K562 (cell line): ENCODE results near the gene SPPL3. TPM values are rescaled to one million over a fixed set of nuclear protein-coding genes. Genes with fewer than 3 reads are reported as not detected.

Source experiments
- ARID1B ChIP-seq: fragments of 450-650 bp; IDR thresholded peaks from 2 replicates; pipeline ENCODE4 v1.6.1; 2016; ENCODE audit warnings: antibody characterized with exemption, mild to moderate bottlenecking, inconsistent platforms
- BRF1 ChIP-seq: IDR thresholded peaks from 3 replicates; pipeline ENCODE4 v1.6.1; 2011; ENCODE audit warnings: borderline replicate concordance, mild to moderate bottlenecking; ENCODE audit not compliant: insufficient read length; ENCODE audit errors: extremely low read depth
- ESRRB ChIP-seq: fragments of 250-450 bp; sonication (Bioruptor Pico); IDR thresholded peaks from 2 replicates; pipeline ENCODE4 v1.5.0; 2020; ENCODE audit warnings: mild to moderate bottlenecking, moderate library complexity, borderline replicate concordance
- ETS2 ChIP-seq: IDR thresholded peaks from 2 replicates; pipeline ENCODE4 v1.6.1; 2016; ENCODE audit warnings: borderline replicate concordance, missing genetic modification characterization, mild to moderate bottlenecking, moderate library complexity, missing compliant biosample characterization; ENCODE audit not compliant: poor library complexity, severe bottlenecking
- JUNB ChIP-seq: fragments of 450-650 bp; formaldehyde crosslinking; conservative IDR thresholded peaks from 2 replicates; pipeline ENCODE4 v1.4.0; 2020; ENCODE audit warnings: mild to moderate bottlenecking
- MECOM ChIP-seq: fragments of 250-450 bp; sonication (Bioruptor Pico); IDR thresholded peaks from 2 replicates; pipeline ENCODE4 v1.8.0; 2022; ENCODE audit warnings: inconsistent platforms
- PML ChIP-seq: IDR thresholded peaks from 2 replicates; pipeline ENCODE4 v1.6.1; 2012; ENCODE audit warnings: low read length, inconsistent platforms
- POLR2A ChIP-seq: fragments of 450-650 bp; conservative IDR thresholded peaks from 2 replicates; pipeline ENCODE4 v1.6.1; 2016
- POLR2B ChIP-seq: fragments of 450-650 bp; IDR thresholded peaks from 2 replicates; pipeline ENCODE4 v1.6.1; 2018; ENCODE audit warnings: low read depth; ENCODE audit not compliant: partially characterized antibody
- RUNX1 ChIP-seq: sonication (generic); IDR thresholded peaks from 2 replicates; pipeline ENCODE4 v1.6.1; 2016; ENCODE audit warnings: antibody characterized with exemption, low read depth
- SMARCB1 ChIP-seq: IDR thresholded peaks from 2 replicates; pipeline ENCODE4 v1.6.1; 2011; ENCODE audit warnings: improper control_type of control experiment, low read depth; ENCODE audit not compliant: insufficient read length
- SMARCE1 ChIP-seq: fragments of 450-650 bp; IDR thresholded peaks from 2 replicates; pipeline ENCODE4 v1.7.1; 2016; ENCODE audit warnings: mild to moderate bottlenecking
- SUPT5H ChIP-seq: fragments of 450-650 bp; IDR thresholded peaks from 2 replicates; pipeline ENCODE4 v1.6.1; 2016
- WHSC1 ChIP-seq: IDR thresholded peaks from one replicate; pipeline ENCODE4 v1.6.1; 2012; ENCODE audit warnings: low read length, control low read depth, inconsistent platforms
- ZC3H8 ChIP-seq: fragments of 450-650 bp; IDR thresholded peaks from 2 replicates; pipeline ENCODE4 v1.6.1; 2017
- ZEB2 ChIP-seq: fragments of 450-650 bp; IDR thresholded peaks from 2 replicates; pipeline ENCODE4 v1.6.1; 2016
- ZNF12 ChIP-seq: sonication (generic); formaldehyde crosslinking; IDR thresholded peaks from 2 replicates; pipeline ENCODE4 v1.4.0; 2020; ENCODE audit warnings: mild to moderate bottlenecking, missing genetic modification reagents
- ZNF217 ChIP-seq: sonication (generic); formaldehyde crosslinking; IDR thresholded peaks from 2 replicates; pipeline ENCODE4 v1.8.0; 2022; ENCODE audit warnings: mild to moderate bottlenecking, missing genetic modification reagents
- ZNF766 ChIP-seq: fragments of 200-800 bp; sonication (Bioruptor generic); conservative IDR thresholded peaks from 2 replicates; pipeline ENCODE4 v1.6.1; 2016; ENCODE audit warnings: missing genetic modification characterization, missing compliant biosample characterization
- polyA plus RNA-seq, 8 experiments: library from polyadenylated mRNA; depleted of rRNA in 4 of 8; stranded (reverse) in 5 of 8; unstranded in 3 of 8; fragments of >200 nt; fragmentation: Nextera tagmentation in 2 of 8; fragmentation: Illumina TruSeq in 1 of 8; extraction: Ambion mirVana in 2 of 8; extraction: Trizol in 1 of 8; gene quantifications; 2 replicates each; pipeline versions ENCODE4 v1.2.1 to v1.2.3, GENCODE V29; 2011 to 2014; ENCODE audit warnings: inconsistent platforms in 1 of 8, missing spikeins in 1 of 8
- total RNA-seq, 7 experiments: library from RNA; depleted of rRNA in 6 of 7; stranded (reverse); fragments of >200 nt in 6 of 7; fragmentation: Illumina TruSeq in 2 of 7; extraction: Trizol in 2 of 7; gene quantifications; 2 replicates each; pipeline versions ENCODE4 v1.2.1 to v1.2.3, GENCODE V29; 2011 to 2021; ENCODE audit warnings: low replicate concordance in 1 of 7
- TF ChIP-seq, protein P1 (sequence below): fragments of 450-650 bp; formaldehyde crosslinking; IDR thresholded peaks from 2 replicates; pipeline ENCODE4 v1.4.0; 2022; ENCODE audit warnings: missing genetic modification characterization
- TF ChIP-seq, protein P2 (sequence below): sonication (generic); formaldehyde crosslinking; IDR thresholded peaks from 2 replicates; pipeline ENCODE4 v1.8.1; 2023; ENCODE audit warnings: mild to moderate bottlenecking, missing genetic modification reagents
- TF ChIP-seq, protein P3 (sequence below): fragments of 250-450 bp; sonication (Bioruptor Pico); IDR thresholded peaks from 2 replicates; pipeline ENCODE4 v1.5.0; 2021; ENCODE audit warnings: mild to moderate bottlenecking, borderline replicate concordance
- TF ChIP-seq, protein P4 (sequence below): fragments of 450-650 bp; IDR thresholded peaks from 2 replicates; pipeline ENCODE4 v1.6.1; 2016; ENCODE audit warnings: low read depth, mild to moderate bottlenecking, moderate library complexity
- TF ChIP-seq, protein P5 (sequence below): fragments of 450-650 bp; formaldehyde crosslinking; IDR thresholded peaks from 2 replicates; pipeline ENCODE4 v1.4.0; 2020; ENCODE audit warnings: mild to moderate bottlenecking, moderate library complexity

Gene SPPL3
- total and polyA plus RNA-seq, 9 of the 15 experiments (the other 6 are each of a cell fraction or from before 2014, with no cell fraction given), result 2.9 to 32.1 (median 7.1) TPM

DNA sequence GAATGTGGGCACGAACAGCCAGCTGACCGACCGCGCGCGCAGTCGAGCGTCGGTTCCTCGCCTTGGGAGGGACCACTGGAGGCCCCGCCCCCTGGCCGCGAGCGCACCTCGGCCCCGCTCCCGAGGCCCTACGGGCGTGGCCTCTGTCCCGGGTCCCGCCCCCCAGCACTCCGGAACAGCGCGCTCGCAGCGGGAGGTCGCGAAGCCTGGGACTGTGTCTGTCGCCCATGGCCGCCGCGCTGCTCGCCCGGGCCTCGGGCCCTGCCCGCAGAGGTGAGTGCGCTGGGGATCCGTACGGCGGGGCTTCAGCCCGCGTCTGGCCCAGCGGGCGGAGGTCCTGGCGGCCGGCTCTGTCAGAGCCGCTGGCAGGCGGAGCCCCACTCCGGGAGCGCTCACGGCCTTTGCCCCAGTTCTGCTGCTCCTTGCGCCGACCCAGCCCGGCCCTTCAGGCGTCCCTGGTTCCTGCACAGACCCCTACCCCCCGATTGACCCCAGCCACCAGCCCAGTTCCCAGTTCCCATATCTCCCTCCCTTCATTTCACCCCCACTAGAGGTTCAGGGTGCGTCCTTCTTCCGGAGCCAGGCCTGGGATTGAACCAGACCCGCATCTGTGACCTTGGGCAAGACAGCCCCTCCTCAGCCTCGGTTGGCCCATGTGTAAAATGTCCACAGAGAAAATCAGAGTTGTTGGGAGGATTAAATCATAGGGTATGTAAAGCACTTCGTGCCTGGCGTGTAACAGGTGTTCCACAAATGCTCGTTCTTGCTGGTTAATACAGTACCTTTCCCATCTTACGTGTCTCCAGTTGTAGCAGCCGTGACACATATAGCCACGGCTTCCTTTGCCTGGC is 178.3 kb downstream of the SPPL3 start, which contains the start of gene ACADS (continued):
- TF ChIP-seq, protein P1, sequence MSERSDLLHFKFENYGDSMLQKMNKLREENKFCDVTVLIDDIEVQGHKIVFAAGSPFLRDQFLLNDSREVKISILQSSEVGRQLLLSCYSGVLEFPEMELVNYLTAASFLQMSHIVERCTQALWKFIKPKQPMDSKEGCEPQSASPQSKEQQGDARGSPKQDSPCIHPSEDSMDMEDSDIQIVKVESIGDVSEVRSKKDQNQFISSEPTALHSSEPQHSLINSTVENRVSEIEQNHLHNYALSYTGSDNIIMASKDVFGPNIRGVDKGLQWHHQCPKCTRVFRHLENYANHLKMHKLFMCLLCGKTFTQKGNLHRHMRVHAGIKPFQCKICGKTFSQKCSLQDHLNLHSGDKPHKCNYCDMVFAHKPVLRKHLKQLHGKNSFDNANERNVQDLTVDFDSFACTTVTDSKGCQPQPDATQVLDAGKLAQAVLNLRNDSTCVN (CRISPR knock-in tag), result no peak
- TF ChIP-seq ARID1B (no peak), ESRRB (CRISPR knock-in tag) (no peak), JUNB (CRISPR knock-in tag) (no peak), POLR2B (peak; percentile 57), RUNX1 (no peak), ZEB2 (no peak), ZNF766 (CRISPR knock-in tag) (no peak), ETS2 (tag) (no peak), ZC3H8 (no peak), ZNF12 (CRISPR knock-in tag) (0 out of 2 replicates have a peak, but pooled peaks have one; percentile 28), SUPT5H (peak; percentile 81), SMARCE1 (no peak), PML (peak; percentile 28; the same call in 1 of the 2 replicates), ZNF217 (CRISPR knock-in tag) (no peak), POLR2A (peak; percentile 87), SMARCB1 (no peak), WHSC1 (no peak), BRF1 (no peak), MECOM (CRISPR knock-in tag) (no peak)
- TF ChIP-seq, protein P2, sequence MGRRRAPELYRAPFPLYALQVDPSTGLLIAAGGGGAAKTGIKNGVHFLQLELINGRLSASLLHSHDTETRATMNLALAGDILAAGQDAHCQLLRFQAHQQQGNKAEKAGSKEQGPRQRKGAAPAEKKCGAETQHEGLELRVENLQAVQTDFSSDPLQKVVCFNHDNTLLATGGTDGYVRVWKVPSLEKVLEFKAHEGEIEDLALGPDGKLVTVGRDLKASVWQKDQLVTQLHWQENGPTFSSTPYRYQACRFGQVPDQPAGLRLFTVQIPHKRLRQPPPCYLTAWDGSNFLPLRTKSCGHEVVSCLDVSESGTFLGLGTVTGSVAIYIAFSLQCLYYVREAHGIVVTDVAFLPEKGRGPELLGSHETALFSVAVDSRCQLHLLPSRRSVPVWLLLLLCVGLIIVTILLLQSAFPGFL (CRISPR knock-in tag), result 0 out of 2 replicates have a peak, but pooled peaks have one; percentile 22
- TF ChIP-seq, protein P3, sequence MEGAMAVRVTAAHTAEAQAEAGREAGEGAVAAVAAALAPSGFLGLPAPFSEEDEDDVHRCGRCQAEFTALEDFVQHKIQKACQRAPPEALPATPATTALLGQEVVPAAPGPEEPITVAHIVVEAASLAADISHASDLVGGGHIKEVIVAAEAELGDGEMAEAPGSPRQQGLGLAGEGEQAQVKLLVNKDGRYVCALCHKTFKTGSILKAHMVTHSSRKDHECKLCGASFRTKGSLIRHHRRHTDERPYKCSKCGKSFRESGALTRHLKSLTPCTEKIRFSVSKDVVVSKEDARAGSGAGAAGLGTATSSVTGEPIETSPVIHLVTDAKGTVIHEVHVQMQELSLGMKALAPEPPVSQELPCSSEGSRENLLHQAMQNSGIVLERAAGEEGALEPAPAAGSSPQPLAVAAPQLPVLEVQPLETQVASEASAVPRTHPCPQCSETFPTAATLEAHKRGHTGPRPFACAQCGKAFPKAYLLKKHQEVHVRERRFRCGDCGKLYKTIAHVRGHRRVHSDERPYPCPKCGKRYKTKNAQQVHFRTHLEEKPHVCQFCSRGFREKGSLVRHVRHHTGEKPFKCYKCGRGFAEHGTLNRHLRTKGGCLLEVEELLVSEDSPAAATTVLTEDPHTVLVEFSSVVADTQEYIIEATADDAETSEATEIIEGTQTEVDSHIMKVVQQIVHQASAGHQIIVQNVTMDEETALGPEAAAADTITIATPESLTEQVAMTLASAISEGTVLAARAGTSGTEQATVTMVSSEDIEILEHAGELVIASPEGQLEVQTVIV (CRISPR knock-in tag), result no peak
- TF ChIP-seq, protein P4, sequence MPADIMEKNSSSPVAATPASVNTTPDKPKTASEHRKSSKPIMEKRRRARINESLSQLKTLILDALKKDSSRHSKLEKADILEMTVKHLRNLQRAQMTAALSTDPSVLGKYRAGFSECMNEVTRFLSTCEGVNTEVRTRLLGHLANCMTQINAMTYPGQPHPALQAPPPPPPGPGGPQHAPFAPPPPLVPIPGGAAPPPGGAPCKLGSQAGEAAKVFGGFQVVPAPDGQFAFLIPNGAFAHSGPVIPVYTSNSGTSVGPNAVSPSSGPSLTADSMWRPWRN, result no peak
- TF ChIP-seq, protein P5, sequence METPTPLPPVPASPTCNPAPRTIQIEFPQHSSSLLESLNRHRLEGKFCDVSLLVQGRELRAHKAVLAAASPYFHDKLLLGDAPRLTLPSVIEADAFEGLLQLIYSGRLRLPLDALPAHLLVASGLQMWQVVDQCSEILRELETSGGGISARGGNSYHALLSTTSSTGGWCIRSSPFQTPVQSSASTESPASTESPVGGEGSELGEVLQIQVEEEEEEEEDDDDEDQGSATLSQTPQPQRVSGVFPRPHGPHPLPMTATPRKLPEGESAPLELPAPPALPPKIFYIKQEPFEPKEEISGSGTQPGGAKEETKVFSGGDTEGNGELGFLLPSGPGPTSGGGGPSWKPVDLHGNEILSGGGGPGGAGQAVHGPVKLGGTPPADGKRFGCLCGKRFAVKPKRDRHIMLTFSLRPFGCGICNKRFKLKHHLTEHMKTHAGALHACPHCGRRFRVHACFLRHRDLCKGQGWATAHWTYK (CRISPR knock-in tag), result no peak
